Sigmoid colon (tissue), 7 donors: ENCODE measurements around the gene PFKM. TPM values are rescaled to one million over a fixed set of nuclear protein-coding genes. Genes with fewer than 3 reads are reported as not detected.

ENCODE experiments used
- DNase-seq: peaks from one replicate; pipeline ENCODE4 v3.0.0-alpha.2; 2019
- H3K27ac ChIP-seq, 4 donors: fragments of 200-600 bp; sonication (generic); one replicate each; pipeline ENCODE4 v1.5.1; 2016 to 2019; ENCODE audit warnings: mild to moderate bottlenecking in 1 of 4
- H3K27me3 ChIP-seq, 3 donors: fragments of 200-600 bp; sonication (generic); one replicate each; pipeline ENCODE4 v1.5.1; 2019; ENCODE audit warnings: mild to moderate bottlenecking in 1 of 3
- H3K36me3 ChIP-seq, 4 donors: fragments of 200-600 bp; sonication (generic); one replicate each; pipeline ENCODE4 v1.5.1; 2016 to 2019
- H3K4me1 ChIP-seq, 4 donors: fragments of 200-600 bp; sonication (generic); one replicate each; pipeline ENCODE4 v1.5.1; 2017 to 2019
- H3K4me3 ChIP-seq, 4 donors: fragments of 200-600 bp; sonication (generic); one replicate each; pipeline ENCODE4 v1.5.1; 2017 to 2019; ENCODE audit warnings: mild to moderate bottlenecking in 2 of 4, moderate library complexity in 1 of 4
- H3K9me3 ChIP-seq, 4 donors: fragments of 200-600 bp in 3 of 4; sonication (generic) in 3 of 4; one replicate each; pipeline versions ENCODE4 v1.5.1 to v1.6.1; 2013 to 2019
- CTCF ChIP-seq, 4 experiments: fragments of 450-650 bp in 3 of 4; fragments of 200-600 bp in 1 of 4; IDR thresholded peaks; one replicate each; pipeline ENCODE4 v1.5.1; 2016 to 2019; ENCODE audit warnings: antibody characterized with exemption in 4 of 4, mild to moderate bottlenecking in 3 of 4, moderate library complexity in 2 of 4
- EP300 ChIP-seq, 4 donors: sonication (generic); formaldehyde crosslinking; IDR thresholded peaks; one replicate each; pipeline ENCODE4 v1.6.1; 2017; ENCODE audit warnings: antibody characterized with exemption in 4 of 4
- POLR2A ChIP-seq, 2 donors: fragments of 450-650 bp; IDR thresholded peaks; one replicate each; pipeline ENCODE4 v1.6.1; 2016; ENCODE audit warnings: antibody characterized with exemption in 2 of 2, mild to moderate bottlenecking in 2 of 2, moderate library complexity in 2 of 2
- POLR2AphosphoS5 ChIP-seq, 4 donors: sonication (generic); formaldehyde crosslinking; IDR thresholded peaks; one replicate each; pipeline ENCODE4 v1.6.1; 2017; ENCODE audit warnings: antibody characterized with exemption in 4 of 4
- WGBS, 2 donors: extraction: QIAGEN DNeasy Blood & Tissue Kit; methylation state at CpG; one replicate each; pipeline ENCODE4 v1.1.7; 2013; 5-methylcytosine and 5-hydroxymethylcytosine counted together
- intact Hi-C: fragments of 100-400 bp; cut with DNase I; formaldehyde crosslinking; loops from one replicate; pipeline ENCODE4 v1.15.1; 2023
- polyA plus RNA-seq, 3 donors: library from polyadenylated mRNA; stranded (reverse); fragments of 200-250 nt; gene quantifications; one replicate each; pipeline ENCODE4 v1.2.3, GENCODE V29; 2013
- total RNA-seq, 4 donors: library from RNA; depleted of rRNA; stranded (reverse); fragments of >200 nt; gene quantifications; one replicate each; pipeline ENCODE4 v1.1.0, GENCODE V29; 2016
- donor health status: healthy with polysubstance abuse.
- donor health status: Bipolar disorder and iron deficiency.
- donor health status: healthy.

PFKM gene
- total RNA-seq (10 to 100 TPM; 59.2 to 70.6 (median 67.3) TPM), polyA plus RNA-seq (10 to 100 TPM; 15.6 to 31.1 (median 17.8) TPM)

- WGBS, 2 donors: 1 to 2% methylated on average over 20 of the region's 20 CpGs
- DNase-seq: peak; percentile 94
- intact Hi-C loops: no loop called here
- peak within 1 kb of the TSS; percentile 68 to 84 (median 77) for H3K27ac ChIP-seq
- H3K9me3 ChIP-seq: no peaks in the 10 kb centered on the region
- TF ChIP-seq POLR2AphosphoS5 (IDR thresholded peaks at IDR 0.05) (peak in 3 of 4 donors; percentile 57 to 71 (median 62)), POLR2A (IDR thresholded peaks at IDR 0.05) (no peak)
- H3K36me3 ChIP-seq: peaks cover 0 to 21% (median 8%) of the 10 kb centered on the region in 4 donors
- H3K4me1 ChIP-seq: peaks cover 0 to 22% (median 20%) of the 10 kb centered on the region in 4 donors
- no peaks in the 10 kb centered on the region for H3K27me3 ChIP-seq
- H3K4me3 ChIP-seq: peak within 1 kb of the TSS; percentile 44 to 71 (median 66)
These were observed at the start of gene PFKM for GRCh38 chr12:48119078-48119833. PFKM (plus strand) TSS chr12:48119364; CDS start chr12:48122775, 3,411 bp downstream.

- H3K36me3 ChIP-seq: peaks cover 11 to 99% (median 28%) of the 10 kb centered on the region in 4 donors
- no peak for TF ChIP-seq CTCF (IDR thresholded peaks at IDR 0.05)
- no peak for TF ChIP-seq POLR2A (IDR thresholded peaks at IDR 0.05)
- TF ChIP-seq POLR2AphosphoS5 (IDR thresholded peaks at IDR 0.05): no peak
- TF ChIP-seq EP300 (IDR thresholded peaks at IDR 0.05): no peak
- no peak overlapping the region for H3K4me3 ChIP-seq
- intact Hi-C loops: no loop called here
- 95 to 100% methylated on average over 1 of the region's 1 CpG for WGBS, 2 donors
- H3K27ac ChIP-seq: no peak overlapping the region
- H3K9me3 ChIP-seq: no peaks in the 10 kb centered on the region
- no peak for DNase-seq
- no peaks in the 10 kb centered on the region for H3K4me1 ChIP-seq
- H3K27me3 ChIP-seq: no peaks in the 10 kb centered on the region
These were observed 49.1 kb upstream of the PFKM start for GRCh38 chr12:48070033-48070432.

- no peak overlapping the region for H3K27ac ChIP-seq
- no peak for DNase-seq
- no peaks in the 10 kb centered on the region for H3K4me1 ChIP-seq
- no peak overlapping the region for H3K4me3 ChIP-seq
- peaks cover 4 to 95% (median 27%) of the 10 kb centered on the region in 4 donors for H3K36me3 ChIP-seq
- WGBS, 2 donors: 96 to 97% methylated on average over 4 of the region's 4 CpGs
- no peaks in the 10 kb centered on the region for H3K9me3 ChIP-seq
- TF ChIP-seq POLR2A (IDR thresholded peaks at IDR 0.05) (no peak), EP300 (IDR thresholded peaks at IDR 0.05) (no peak), POLR2AphosphoS5 (IDR thresholded peaks at IDR 0.05) (no peak), CTCF (IDR thresholded peaks at IDR 0.05) (no peak)
- intact Hi-C loops: no loop called here
- no peaks in the 10 kb centered on the region for H3K27me3 ChIP-seq
These were observed 48.4 kb upstream of the PFKM start for GRCh38 chr12:48070731-48071130.

GRCh38 chr12:48071808-48072207 lies 47.4 kb upstream of the PFKM start:
- DNase-seq: no peak
- H3K36me3 ChIP-seq: peaks cover 0 to 84% (median 27%) of the 10 kb centered on the region in 4 donors
- intact Hi-C loops: no loop called here
- no peak overlapping the region for H3K27ac ChIP-seq
- H3K27me3 ChIP-seq: no peaks in the 10 kb centered on the region
- TF ChIP-seq POLR2AphosphoS5 (IDR thresholded peaks at IDR 0.05) (no peak), CTCF (IDR thresholded peaks at IDR 0.05) (no peak), EP300 (IDR thresholded peaks at IDR 0.05) (no peak), POLR2A (IDR thresholded peaks at IDR 0.05) (no peak)
- WGBS, 2 donors: 96 to 98% methylated on average over 2 of the region's 2 CpGs
- no peaks in the 10 kb centered on the region for H3K4me1 ChIP-seq
- no peaks in the 10 kb centered on the region for H3K9me3 ChIP-seq
- H3K4me3 ChIP-seq: no peak overlapping the region

- DNase-seq: no peak
- Histone ChIP-seq H3K4me3 (no peak overlapping the region), H3K27me3 (no peaks in the 10 kb centered on the region), H3K9me3 (no peaks in the 10 kb centered on the region), H3K27ac (no peak overlapping the region), H3K4me1 (no peaks in the 10 kb centered on the region), H3K36me3 (peaks cover 0 to 81% (median 26%) of the 10 kb centered on the region in 4 donors)
- TF ChIP-seq CTCF (IDR thresholded peaks at IDR 0.05) (no peak), POLR2A (IDR thresholded peaks at IDR 0.05) (no peak), POLR2AphosphoS5 (IDR thresholded peaks at IDR 0.05) (no peak), EP300 (IDR thresholded peaks at IDR 0.05) (no peak)
- WGBS, 2 donors: 96 to 99% methylated on average over 3 of the region's 3 CpGs
- intact Hi-C loops: no loop called here
These were observed 46.9 kb upstream of the PFKM start for GRCh38 chr12:48072266-48072665.
